Thyroid gland (tissue), 4 donors: ENCODE measurements around the gene SUV39H2. TPM values are rescaled to one million over a fixed set of nuclear protein-coding genes. Genes with fewer than 3 reads are reported as not detected.
"Not testable (repeated sequence)": the region's sequence is repeated elsewhere in the genome, so short reads cannot be mapped to it uniquely, and the experiment has no call there.

Source experiments
- DNase-seq, 2 donors: peaks; one replicate each; pipeline ENCODE4 v3.0.0-alpha.2; 2019
- H3K27ac ChIP-seq, 3 donors: fragments of 200-600 bp; sonication (generic); 1 replicate in 2 of 3; 2 replicates in 1 of 3; pipeline ENCODE4 v1.5.1; 2016 to 2019; ENCODE audit warnings: mild to moderate bottlenecking in 1 of 3, moderate library complexity in 1 of 3
- H3K27me3 ChIP-seq: fragments of 200-600 bp; sonication (generic); one replicate; pipeline ENCODE4 v1.5.1; 2019
- H3K36me3 ChIP-seq, 2 donors: fragments of 200-600 bp; sonication (generic); one replicate each; pipeline ENCODE4 v1.5.1; 2016 to 2019
- H3K4me1 ChIP-seq, 2 donors: fragments of 200-600 bp; sonication (generic); one replicate each; pipeline ENCODE4 v1.5.1; 2017 to 2019
- H3K4me3 ChIP-seq, 3 donors: fragments of 200-600 bp; sonication (generic); replicated peaks in 1 of 3; 1 replicate in 2 of 3; 2 replicates in 1 of 3; pipeline ENCODE4 v1.5.1; 2016; ENCODE audit warnings: mild to moderate bottlenecking in 1 of 3
- H3K9me3 ChIP-seq: fragments of 200-600 bp; sonication (generic); one replicate; pipeline ENCODE4 v1.5.1; 2017
- POLR2A ChIP-seq, 2 donors: fragments of 450-650 bp; IDR thresholded peaks; one replicate each; pipeline ENCODE4 v1.6.1; 2017; ENCODE audit warnings: antibody characterized with exemption in 2 of 2, mild to moderate bottlenecking in 2 of 2, moderate library complexity in 1 of 2
- WGBS, 2 donors: methylation state at CpG; one replicate each; pipeline ENCODE4 v1.1.5; 2017; 5-methylcytosine and 5-hydroxymethylcytosine counted together
- intact Hi-C: fragments of 100-400 bp; cut with DNase I; formaldehyde crosslinking; loops from one replicate; pipeline ENCODE4 v1.15.1; 2023
- total RNA-seq, 4 donors: library from RNA; depleted of rRNA; stranded (reverse); fragments of >200 nt; gene quantifications; one replicate each; pipeline ENCODE4 v1.2.3, GENCODE V29; 2016
- TF ChIP-seq, protein P1 (sequence below), 6 experiments: fragments of 200-600 bp in 3 of 6; fragments of 450-650 bp in 3 of 6; sonication (generic) in 3 of 6; IDR thresholded peaks; one replicate each; pipeline ENCODE4 v1.5.1; 2016 to 2019; ENCODE audit warnings: antibody characterized with exemption in 6 of 6, mild to moderate bottlenecking in 2 of 6, inconsistent platforms in 1 of 6, moderate library complexity in 1 of 6

SUV39H2 gene
- total RNA-seq, 4 donors from 2014 or later: 5.1 to 9.6 (median 8.7) TPM

GRCh38 chr10:14905890-14906289, 27.2 kb downstream of the SUV39H2 start:
- no peak for DNase-seq
- TF ChIP-seq, protein P1, sequence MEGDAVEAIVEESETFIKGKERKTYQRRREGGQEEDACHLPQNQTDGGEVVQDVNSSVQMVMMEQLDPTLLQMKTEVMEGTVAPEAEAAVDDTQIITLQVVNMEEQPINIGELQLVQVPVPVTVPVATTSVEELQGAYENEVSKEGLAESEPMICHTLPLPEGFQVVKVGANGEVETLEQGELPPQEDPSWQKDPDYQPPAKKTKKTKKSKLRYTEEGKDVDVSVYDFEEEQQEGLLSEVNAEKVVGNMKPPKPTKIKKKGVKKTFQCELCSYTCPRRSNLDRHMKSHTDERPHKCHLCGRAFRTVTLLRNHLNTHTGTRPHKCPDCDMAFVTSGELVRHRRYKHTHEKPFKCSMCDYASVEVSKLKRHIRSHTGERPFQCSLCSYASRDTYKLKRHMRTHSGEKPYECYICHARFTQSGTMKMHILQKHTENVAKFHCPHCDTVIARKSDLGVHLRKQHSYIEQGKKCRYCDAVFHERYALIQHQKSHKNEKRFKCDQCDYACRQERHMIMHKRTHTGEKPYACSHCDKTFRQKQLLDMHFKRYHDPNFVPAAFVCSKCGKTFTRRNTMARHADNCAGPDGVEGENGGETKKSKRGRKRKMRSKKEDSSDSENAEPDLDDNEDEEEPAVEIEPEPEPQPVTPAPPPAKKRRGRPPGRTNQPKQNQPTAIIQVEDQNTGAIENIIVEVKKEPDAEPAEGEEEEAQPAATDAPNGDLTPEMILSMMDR (IDR thresholded peaks at IDR 0.05): no peak
- no peak for TF ChIP-seq POLR2A (IDR thresholded peaks at IDR 0.05)
- Histone ChIP-seq H3K9me3 (no peaks in the 10 kb centered on the region), H3K36me3 (peaks cover 11 to 13% of the 10 kb centered on the region in 2 donors), H3K27ac (no peak overlapping the region), H3K4me1 (no peaks in the 10 kb centered on the region), H3K4me3 (no peak overlapping the region), H3K27me3 (no peaks in the 10 kb centered on the region)
- WGBS, 2 donors: 93 to 97% methylated on average over 2 of the region's 2 CpGs
- intact Hi-C loops: no loop called here

DNA sequence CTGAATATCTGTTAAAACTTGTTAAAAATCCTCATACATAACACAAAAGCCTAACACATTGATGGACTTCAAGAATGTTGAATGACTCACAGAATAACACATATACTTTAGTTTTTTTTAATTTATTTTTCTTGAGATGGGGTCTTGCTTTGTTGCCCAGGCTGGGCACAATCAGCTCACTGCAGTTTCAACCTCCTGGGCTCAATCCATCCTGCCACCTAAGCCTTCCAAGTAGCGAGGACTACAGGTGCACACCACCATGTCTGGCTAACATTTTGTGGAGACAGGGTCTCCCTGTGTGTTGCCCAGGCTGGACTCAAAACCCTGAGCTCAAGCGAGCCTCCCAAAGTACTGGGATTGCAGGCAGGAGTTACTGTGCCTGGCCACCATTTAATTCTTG, 28.1 kb downstream of the SUV39H2 start:
- Histone ChIP-seq H3K36me3 (peaks cover 13 to 14% of the 10 kb centered on the region in 2 donors), H3K4me3 (no peak overlapping the region), H3K27ac (no peak overlapping the region), H3K27me3 (no peaks in the 10 kb centered on the region), H3K9me3 (no peaks in the 10 kb centered on the region), H3K4me1 (no peaks in the 10 kb centered on the region)
- intact Hi-C loops: no loop called here
- 100% methylated on average over 2 of the region's 2 CpGs for WGBS, 2 donors
- TF ChIP-seq, protein P1 (IDR thresholded peaks at IDR 0.05): no peak
- TF ChIP-seq POLR2A (IDR thresholded peaks at IDR 0.05): no peak
- DNase-seq: no peak

- peaks cover 14 to 18% of the 10 kb centered on the region in 2 donors for H3K36me3 ChIP-seq
- intact Hi-C loops, DNase-seq, H3K4me1 ChIP-seq, H3K27ac ChIP-seq, H3K4me3 ChIP-seq, H3K27me3 ChIP-seq, H3K9me3 ChIP-seq: not testable (repeated sequence)
- WGBS, 2 donors: 98 to 99% methylated on average over 4 of the region's 4 CpGs
Measured at GRCh38 chr10:14907591-14907990, 28.9 kb downstream of the SUV39H2 start.

DNA sequence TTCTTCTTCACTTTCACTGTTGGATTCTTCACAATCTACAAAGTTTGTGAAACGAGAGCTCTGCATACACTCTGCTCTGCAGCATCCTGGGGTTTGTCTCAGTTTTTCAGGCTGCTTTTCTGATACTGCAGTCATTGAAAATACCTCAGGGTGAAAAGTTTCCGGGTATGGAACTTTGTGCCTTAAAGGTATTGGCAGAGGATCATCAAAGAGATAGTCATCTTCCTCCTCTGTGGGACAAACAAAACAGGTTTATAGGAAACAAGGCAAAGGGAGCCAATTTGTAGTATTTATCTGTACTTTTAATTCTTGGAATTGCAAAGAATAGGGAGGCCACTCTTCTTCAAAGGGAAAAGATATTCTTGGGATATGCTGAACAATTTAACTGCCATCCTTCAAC, 30.4 kb downstream of the SUV39H2 start:
- TF ChIP-seq, protein P1 (IDR thresholded peaks at IDR 0.05): no peak
- TF ChIP-seq POLR2A (IDR thresholded peaks at IDR 0.05): no peak
- no peak for DNase-seq
- H3K4me3 ChIP-seq: no peak overlapping the region
- no peaks in the 10 kb centered on the region for H3K4me1 ChIP-seq
- no peaks in the 10 kb centered on the region for H3K9me3 ChIP-seq
- H3K27ac ChIP-seq: no peak overlapping the region
- no peaks in the 10 kb centered on the region for H3K27me3 ChIP-seq
- intact Hi-C loops: no loop called here
- 93 to 95% methylated on average over 2 of the region's 2 CpGs for WGBS, 2 donors
- H3K36me3 ChIP-seq: peaks cover 14 to 18% of the 10 kb centered on the region in 2 donors

DNA sequence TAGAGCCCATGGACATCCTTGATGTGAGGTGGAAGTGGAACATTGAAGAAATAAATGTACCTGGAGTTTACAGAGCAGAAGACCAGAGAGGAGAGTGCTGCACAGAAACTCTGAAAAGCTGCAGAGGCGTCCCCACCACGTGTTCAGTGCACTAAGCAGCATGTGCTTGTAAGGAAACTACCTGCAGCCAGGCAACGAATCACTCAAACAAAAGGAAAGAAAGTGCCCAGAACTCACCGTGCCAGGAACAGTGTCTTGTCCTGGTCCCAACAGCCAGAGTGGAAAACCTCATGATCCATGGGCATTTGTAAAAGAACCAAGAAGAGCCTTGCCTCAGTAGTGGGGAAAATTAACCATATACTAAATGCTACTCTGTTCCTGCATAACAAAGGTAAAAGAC, 32.3 kb downstream of the SUV39H2 start:
- intact Hi-C loops: no loop called here
- no peak for TF ChIP-seq POLR2A (IDR thresholded peaks at IDR 0.05)
- TF ChIP-seq, protein P1 (IDR thresholded peaks at IDR 0.05): no peak
- Histone ChIP-seq H3K9me3 (no peaks in the 10 kb centered on the region), H3K27ac (no peak overlapping the region), H3K4me3 (no peak overlapping the region), H3K4me1 (no peaks in the 10 kb centered on the region), H3K36me3 (peaks cover 14 to 18% of the 10 kb centered on the region in 2 donors), H3K27me3 (no peaks in the 10 kb centered on the region)
- 95 to 96% methylated on average over 4 of the region's 4 CpGs for WGBS, 2 donors
- DNase-seq: no peak

- Histone ChIP-seq H3K27ac (no peak overlapping the region), H3K4me1 (no peaks in the 10 kb centered on the region), H3K36me3 (peaks cover 17 to 21% of the 10 kb centered on the region in 2 donors), H3K4me3 (no peak overlapping the region), H3K9me3 (no peaks in the 10 kb centered on the region), H3K27me3 (no peaks in the 10 kb centered on the region)
- 96 to 97% methylated on average over 3 of the region's 3 CpGs for WGBS, 2 donors
- no peak for DNase-seq
- TF ChIP-seq, protein P1 (IDR thresholded peaks at IDR 0.05): no peak
- no peak for TF ChIP-seq POLR2A (IDR thresholded peaks at IDR 0.05)
- intact Hi-C loops: no loop called here
Measured at GRCh38 chr10:14911801-14912200, 33.1 kb downstream of the SUV39H2 start.
